Mammary epithelial cell (primary cell): ENCODE results near the gene CA10.

ENCODE experiments used
- CTCF ChIP-seq, 2 donors: IDR thresholded peaks in 1 of 2; conservative IDR thresholded peaks in 1 of 2; 2 replicates each; pipeline ENCODE4 v1.5.1; 2011 to 2012; ENCODE audit warnings: inconsistent platforms in 2 of 2, low read length in 2 of 2, mild to moderate bottlenecking in 2 of 2, control low read depth in 1 of 2, low read depth in 1 of 2; ENCODE audit not compliant: insufficient read depth in 1 of 2; ENCODE audit errors: extremely low read depth in 1 of 2
- EZH2 ChIP-seq: IDR thresholded peaks from 2 replicates; pipeline ENCODE4 v1.6.1; 2012; ENCODE audit warnings: low read length, inconsistent platforms, borderline replicate concordance

GRCh38 chr17:51687887-51688286, 470.6 kb downstream of the CA10 start:
- TF ChIP-seq CTCF (conservative IDR thresholded peaks at IDR 0.05 in 1 of 2, IDR thresholded peaks at IDR 0.05 in 1 of 2; ENCODE audit: extremely low read depth in 1 of 2, insufficient read depth in 1 of 2, low read depth in 1 of 2, low read length in 2 of 2), result no peak
- TF ChIP-seq EZH2, result no peak
